Subcutaneous adipose tissue (tissue), 4 donors: Measurements from ENCODE around the gene MAD2L2. TPM values are rescaled to one million over a fixed set of nuclear protein-coding genes. Genes with fewer than 3 reads are reported as not detected.

Experiments used
- total RNA-seq, 4 donors: library from RNA; depleted of rRNA; stranded (reverse); fragments of >200 nt; gene quantifications; one replicate each; pipeline ENCODE4 v1.1.0, GENCODE V29; 2016
- TF ChIP-seq, protein P1 (sequence below): fragments of 450-650 bp; IDR thresholded peaks from one replicate; pipeline ENCODE4 v1.5.1; 2016; ENCODE audit warnings: low read depth, mild to moderate bottlenecking, control low read depth, antibody characterized with exemption, moderate library complexity

MAD2L2 gene
- total RNA-seq: 10 to 100 TPM; 20.5 to 44.5 (median 25.8) TPM

DNA sequence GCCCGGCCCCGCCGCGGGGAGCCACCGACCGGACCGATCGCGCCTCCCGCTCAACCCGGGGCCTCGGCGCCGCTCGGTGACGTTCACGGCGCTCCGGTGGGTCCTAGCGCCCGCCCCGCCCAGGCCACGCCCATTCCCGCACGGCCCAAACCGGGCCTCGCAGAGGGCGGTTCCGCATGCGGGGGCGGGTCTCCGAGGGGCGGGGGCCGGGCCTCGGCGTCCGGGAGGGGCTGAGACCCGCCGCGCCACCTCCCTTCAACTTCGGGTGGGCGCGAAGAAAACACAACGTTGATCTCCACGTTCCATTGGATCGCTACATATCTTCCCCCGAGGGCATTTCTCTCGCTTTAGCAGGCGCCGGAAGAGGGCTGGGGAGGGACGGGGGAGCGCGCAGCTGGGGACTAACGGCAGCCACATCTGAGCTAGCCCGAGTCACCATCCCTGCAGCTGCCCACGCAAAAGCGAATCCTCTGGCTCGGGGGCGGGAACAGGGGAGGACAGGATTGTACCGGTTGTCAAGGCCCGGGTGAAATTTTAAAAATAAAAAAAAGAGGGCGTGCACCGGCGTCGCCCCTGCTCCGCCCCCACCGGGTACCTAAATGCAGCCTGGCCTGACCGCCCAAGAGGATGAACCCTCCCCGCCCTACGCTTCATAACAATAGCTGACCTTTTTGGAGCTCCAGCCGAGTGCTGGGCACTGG lies at the start of gene MAD2L2:
Gene MAD2L2 (minus strand): TSS at position 78 of the 701 bp plus-strand sequence. CDS start 547 bp downstream, outside the sequence.
- TF ChIP-seq, protein P1, sequence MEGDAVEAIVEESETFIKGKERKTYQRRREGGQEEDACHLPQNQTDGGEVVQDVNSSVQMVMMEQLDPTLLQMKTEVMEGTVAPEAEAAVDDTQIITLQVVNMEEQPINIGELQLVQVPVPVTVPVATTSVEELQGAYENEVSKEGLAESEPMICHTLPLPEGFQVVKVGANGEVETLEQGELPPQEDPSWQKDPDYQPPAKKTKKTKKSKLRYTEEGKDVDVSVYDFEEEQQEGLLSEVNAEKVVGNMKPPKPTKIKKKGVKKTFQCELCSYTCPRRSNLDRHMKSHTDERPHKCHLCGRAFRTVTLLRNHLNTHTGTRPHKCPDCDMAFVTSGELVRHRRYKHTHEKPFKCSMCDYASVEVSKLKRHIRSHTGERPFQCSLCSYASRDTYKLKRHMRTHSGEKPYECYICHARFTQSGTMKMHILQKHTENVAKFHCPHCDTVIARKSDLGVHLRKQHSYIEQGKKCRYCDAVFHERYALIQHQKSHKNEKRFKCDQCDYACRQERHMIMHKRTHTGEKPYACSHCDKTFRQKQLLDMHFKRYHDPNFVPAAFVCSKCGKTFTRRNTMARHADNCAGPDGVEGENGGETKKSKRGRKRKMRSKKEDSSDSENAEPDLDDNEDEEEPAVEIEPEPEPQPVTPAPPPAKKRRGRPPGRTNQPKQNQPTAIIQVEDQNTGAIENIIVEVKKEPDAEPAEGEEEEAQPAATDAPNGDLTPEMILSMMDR: no peak

DNA sequence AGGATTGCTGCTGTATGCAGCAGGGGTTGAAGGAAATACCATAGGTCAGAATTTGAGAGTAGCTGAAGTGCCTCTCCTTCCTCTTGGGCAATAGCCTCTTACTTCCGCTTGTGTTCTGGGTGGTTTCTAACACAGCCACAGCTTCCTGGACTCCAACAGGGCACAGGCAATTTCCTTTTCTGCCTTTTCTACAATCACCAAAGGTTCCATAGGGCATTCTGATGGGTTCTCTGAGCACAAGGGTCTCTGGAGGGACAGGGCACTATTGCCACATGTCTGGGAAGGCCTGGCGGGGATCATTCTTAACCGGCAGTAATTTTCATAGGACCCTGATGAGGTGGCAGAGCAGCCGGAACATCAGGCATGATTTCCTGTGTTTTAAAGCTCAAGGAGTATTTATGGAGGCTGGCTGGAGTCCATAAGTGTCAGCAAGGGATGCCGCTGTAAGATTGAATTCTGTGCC lies 49.5 kb upstream of the MAD2L2 start:
- TF ChIP-seq, protein P1: no peak

GRCh38 chr1:11729498-11730428 lies 48.8 kb upstream of the MAD2L2 start:
- TF ChIP-seq, protein P1: no peak

DNA sequence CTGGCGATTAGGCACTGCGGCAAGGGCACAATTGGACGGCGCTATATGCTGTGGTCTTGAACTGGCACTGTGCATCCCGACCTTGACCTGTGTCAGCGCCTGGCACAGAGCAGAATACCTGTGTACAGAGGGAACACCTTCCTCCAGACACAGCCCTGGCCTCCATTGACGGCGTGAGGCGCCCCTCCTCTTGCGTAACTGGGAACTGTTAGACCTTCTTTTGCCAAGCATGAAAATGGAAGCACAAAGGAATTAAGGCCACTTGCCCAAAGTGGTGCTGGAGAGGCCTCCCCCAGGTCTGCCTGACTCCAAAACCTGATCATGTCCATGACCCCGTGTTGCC lies 48.2 kb upstream of the MAD2L2 start:
- TF ChIP-seq, protein P1: no peak

GRCh38 chr1:11728126-11728806 lies 47.3 kb upstream of the MAD2L2 start:
- TF ChIP-seq, protein P1: no peak

DNA sequence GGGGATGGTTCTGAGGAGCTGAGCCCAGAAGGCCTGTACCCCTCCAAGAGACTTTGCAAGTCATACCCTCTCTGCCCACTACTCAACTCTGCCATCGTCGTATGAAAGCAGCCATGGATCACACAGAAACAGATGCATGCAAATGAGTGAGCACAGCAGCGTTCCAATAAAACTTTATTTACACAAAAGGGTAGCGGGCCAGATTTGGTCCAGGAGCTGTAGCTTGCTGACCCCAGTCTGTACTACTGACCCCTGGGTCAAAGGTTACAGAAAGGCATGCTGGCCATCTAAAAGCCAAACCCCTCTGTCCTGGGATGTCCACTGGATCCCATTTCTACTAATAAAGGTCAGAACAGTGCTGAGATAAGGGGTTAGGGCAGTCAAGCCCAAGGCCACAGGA lies 46.2 kb upstream of the MAD2L2 start:
- TF ChIP-seq, protein P1: no peak
